ENCODE measurements around the gene LYRM4. TPM values are rescaled to one million over a fixed set of nuclear protein-coding genes. Genes with fewer than 3 reads are reported as not detected.

LYRM4 gene
- total and polyA plus RNA-seq, 2 experiments from 2014 or later, result 51.0 to 62.0 TPM

GRCh38 chr6:5151360-5151954, 109.3 kb downstream of the LYRM4 start:
- Histone ChIP-seq H3K36me3 (ENCODE audit: insufficient read depth) (no peaks in the 10 kb centered on the region), H3K4me1 (ENCODE audit: insufficient read depth) (no peaks in the 10 kb centered on the region), H2AFZ (no peak overlapping the region), H3K79me2 (replicated peaks; ENCODE audit: insufficient read depth) (no peaks in the 10 kb centered on the region; the same call in 1 of the 2 replicates), H3K4me2 (no peak overlapping the region), H4K20me1 (replicated peaks; ENCODE audit: insufficient read depth) (peaks cover 32% of the 10 kb centered on the region), H3K4me3 (no peak overlapping the region), H3F3A (replicated peaks; ENCODE audit: low read depth) (no peaks in the 10 kb centered on the region), H3K27me3 (ENCODE audit: insufficient read depth) (no peaks in the 10 kb centered on the region), H3K27ac (ENCODE audit: low read depth) (no peak overlapping the region), H3K9me2 (ENCODE audit: insufficient read depth) (no peaks in the 10 kb centered on the region)
- Mint-ChIP-seq H3K4me1 (no peaks in the 10 kb centered on the region), H3K27me3 (ENCODE audit: insufficient read depth, low read depth, poor library complexity) (peaks cover 2% of the 10 kb centered on the region), H3K4me3 (no peak overlapping the region), H3K27ac (no peak overlapping the region), H3K9me3 (no peaks in the 10 kb centered on the region; the same call in 2 of the 3 replicates), H3K36me3 (ENCODE audit: low read depth) (no peaks in the 10 kb centered on the region)
- ATAC-seq, result no peak
- no peak for TF ChIP-seq EZH2 (IDR thresholded peaks at IDR 0.05; ENCODE audit: low read depth, unreplicated experiment)
- no peak for TF ChIP-seq POLR2AphosphoS5 (IDR thresholded peaks at IDR 0.05; ENCODE audit: low read depth)
- no peak for TF ChIP-seq STAT1 (IDR thresholded peaks at IDR 0.05; ENCODE audit: unreplicated experiment)
- no peak for TF ChIP-seq NANOG (IDR thresholded peaks at IDR 0.05; ENCODE audit: borderline replicate concordance)
- no peak for TF ChIP-seq CREB1 (CRISPR knock-in tag; IDR thresholded peaks at IDR 0.05; ENCODE audit: low read depth)
- TF ChIP-seq CTCF (conservative IDR thresholded peaks at IDR 0.05; ENCODE audit: low read depth in 2 of 2), result no peak
- TF ChIP-seq EZH2phosphoT487 (IDR thresholded peaks at IDR 0.05; ENCODE audit: unreplicated experiment), result no peak
- TF ChIP-seq ZNF462 (CRISPR knock-in tag; IDR thresholded peaks at IDR 0.05), result no peak
- TF ChIP-seq ZNF114 (CRISPR knock-in tag; IDR thresholded peaks at IDR 0.05), result no peak
- no peak for TF ChIP-seq JUNB (IDR thresholded peaks at IDR 0.05; ENCODE audit: unreplicated experiment)
- TF ChIP-seq, protein P1, sequence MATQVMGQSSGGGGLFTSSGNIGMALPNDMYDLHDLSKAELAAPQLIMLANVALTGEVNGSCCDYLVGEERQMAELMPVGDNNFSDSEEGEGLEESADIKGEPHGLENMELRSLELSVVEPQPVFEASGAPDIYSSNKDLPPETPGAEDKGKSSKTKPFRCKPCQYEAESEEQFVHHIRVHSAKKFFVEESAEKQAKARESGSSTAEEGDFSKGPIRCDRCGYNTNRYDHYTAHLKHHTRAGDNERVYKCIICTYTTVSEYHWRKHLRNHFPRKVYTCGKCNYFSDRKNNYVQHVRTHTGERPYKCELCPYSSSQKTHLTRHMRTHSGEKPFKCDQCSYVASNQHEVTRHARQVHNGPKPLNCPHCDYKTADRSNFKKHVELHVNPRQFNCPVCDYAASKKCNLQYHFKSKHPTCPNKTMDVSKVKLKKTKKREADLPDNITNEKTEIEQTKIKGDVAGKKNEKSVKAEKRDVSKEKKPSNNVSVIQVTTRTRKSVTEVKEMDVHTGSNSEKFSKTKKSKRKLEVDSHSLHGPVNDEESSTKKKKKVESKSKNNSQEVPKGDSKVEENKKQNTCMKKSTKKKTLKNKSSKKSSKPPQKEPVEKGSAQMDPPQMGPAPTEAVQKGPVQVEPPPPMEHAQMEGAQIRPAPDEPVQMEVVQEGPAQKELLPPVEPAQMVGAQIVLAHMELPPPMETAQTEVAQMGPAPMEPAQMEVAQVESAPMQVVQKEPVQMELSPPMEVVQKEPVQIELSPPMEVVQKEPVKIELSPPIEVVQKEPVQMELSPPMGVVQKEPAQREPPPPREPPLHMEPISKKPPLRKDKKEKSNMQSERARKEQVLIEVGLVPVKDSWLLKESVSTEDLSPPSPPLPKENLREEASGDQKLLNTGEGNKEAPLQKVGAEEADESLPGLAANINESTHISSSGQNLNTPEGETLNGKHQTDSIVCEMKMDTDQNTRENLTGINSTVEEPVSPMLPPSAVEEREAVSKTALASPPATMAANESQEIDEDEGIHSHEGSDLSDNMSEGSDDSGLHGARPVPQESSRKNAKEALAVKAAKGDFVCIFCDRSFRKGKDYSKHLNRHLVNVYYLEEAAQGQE (IDR thresholded peaks at IDR 0.05; ENCODE audit: unreplicated experiment), result no peak
- TF ChIP-seq, protein P2, sequence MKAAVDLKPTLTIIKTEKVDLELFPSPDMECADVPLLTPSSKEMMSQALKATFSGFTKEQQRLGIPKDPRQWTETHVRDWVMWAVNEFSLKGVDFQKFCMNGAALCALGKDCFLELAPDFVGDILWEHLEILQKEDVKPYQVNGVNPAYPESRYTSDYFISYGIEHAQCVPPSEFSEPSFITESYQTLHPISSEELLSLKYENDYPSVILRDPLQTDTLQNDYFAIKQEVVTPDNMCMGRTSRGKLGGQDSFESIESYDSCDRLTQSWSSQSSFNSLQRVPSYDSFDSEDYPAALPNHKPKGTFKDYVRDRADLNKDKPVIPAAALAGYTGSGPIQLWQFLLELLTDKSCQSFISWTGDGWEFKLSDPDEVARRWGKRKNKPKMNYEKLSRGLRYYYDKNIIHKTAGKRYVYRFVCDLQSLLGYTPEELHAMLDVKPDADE (IDR thresholded peaks at IDR 0.05), result no peak
- no peak for TF ChIP-seq ZNF331 (CRISPR knock-in tag; IDR thresholded peaks at IDR 0.05; ENCODE audit: low read depth)
- DNase-seq (ENCODE audit: low spot score), result no peak
